ENCODE results near the gene LAMA3.

GRCh38 chr18:23727707-23728493 is 38.6 kb downstream of the LAMA3 start:
- TF ChIP-seq CTCF (IDR thresholded peaks at IDR 0.05; ENCODE audit: poor library complexity, severe bottlenecking): no peak
- no peak for TF ChIP-seq EP300 (conservative IDR thresholded peaks at IDR 0.05; ENCODE audit: poor library complexity, severe bottlenecking)
- no peak for TF ChIP-seq MXI1 (conservative IDR thresholded peaks at IDR 0.05; ENCODE audit: poor library complexity, severe bottlenecking)
- no peak for TF ChIP-seq EZH2 (IDR thresholded peaks at IDR 0.05; ENCODE audit: borderline replicate concordance, insufficient read depth, low read length, poor library complexity, severe bottlenecking)
- TF ChIP-seq RAD21 (conservative IDR thresholded peaks at IDR 0.05): no peak
- TF ChIP-seq REST (IDR thresholded peaks at IDR 0.05; ENCODE audit: borderline replicate concordance): no peak
